Fibroblast of the aortic adventitia (primary cell): ENCODE measurements around the gene OPN3. TPM values are rescaled to one million over a fixed set of nuclear protein-coding genes. Genes with fewer than 3 reads are reported as not detected.
A peak's percentile ranks its signal among the peaks of the same experiment; 100 is the strongest.

Source experiments
- DNase-seq: peaks from one replicate; pipeline ENCODE4 v3.0.0-alpha.2; 2010; ENCODE audit warnings: low read depth
- H3K4me3 ChIP-seq: 2 replicates; pipeline ENCODE4 v1.5.1; 2011; ENCODE audit warnings: low read depth, mild to moderate bottlenecking, control low read depth, low read length, moderate library complexity
- CTCF ChIP-seq: IDR thresholded peaks from 2 replicates; pipeline ENCODE4 v1.5.1; 2011; ENCODE audit warnings: mild to moderate bottlenecking, low read length, control low read depth, inconsistent platforms; ENCODE audit not compliant: insufficient read depth
- total RNA-seq: library from RNA; depleted of rRNA; stranded (reverse); fragments of >200 nt; gene quantifications from 2 replicates; pipeline ENCODE4 v1.2.3, GENCODE V29; 2012; ENCODE audit warnings: low replicate concordance

The OPN3 gene
- total RNA-seq, 1 donor: 12.8 TPM

- DNase-seq: no peak
- H3K4me3 ChIP-seq: no peak overlapping the region
- no peak for TF ChIP-seq CTCF
Measured at GRCh38 chr1:241646201-241646600, 6.0 kb upstream of the OPN3 start.

- H3K4me3 ChIP-seq: no peak overlapping the region
- DNase-seq: peak; percentile 56
- no peak for TF ChIP-seq CTCF
Measured at GRCh38 chr1:241645199-241645598, 5.0 kb upstream of the OPN3 start.

- no peak for TF ChIP-seq CTCF
- DNase-seq: no peak
Measured at GRCh38 chr1:241644259-241644658, 4.1 kb upstream of the OPN3 start.

GRCh38 chr1:241642593-241642944 lies 2.4 kb upstream of the OPN3 start:
- TF ChIP-seq CTCF: no peak
- no peak for DNase-seq
- no peak overlapping the region for H3K4me3 ChIP-seq

More at GRCh38 chr1:241644259-241644658, 4.1 kb upstream of the OPN3 start:
- H3K4me3 ChIP-seq: no peak overlapping the region

- DNase-seq: peak; percentile 58
- TF ChIP-seq CTCF: no peak
- H3K4me3 ChIP-seq: no peak overlapping the region
Measured at GRCh38 chr1:241641773-241642592, 1.8 kb upstream of the OPN3 start.

GRCh38 chr1:241640867-241641622 lies 876 bp upstream of the OPN3 start:
- no peak for TF ChIP-seq CTCF
- H3K4me3 ChIP-seq: no peak overlapping the region
- no peak for DNase-seq
